GM19238 (cell line): ENCODE measurements around the gene KDM6A.
"Not testable (repeated sequence)": the region's sequence is repeated elsewhere in the genome, so short reads cannot be mapped to it uniquely, and the experiment has no call there.

Experiments
- DNase-seq: peaks from one replicate; pipeline ENCODE4 v3.0.0; 2011; ENCODE audit warnings: low spot score; ENCODE audit not compliant: insufficient read length

KDM6A gene

DNA sequence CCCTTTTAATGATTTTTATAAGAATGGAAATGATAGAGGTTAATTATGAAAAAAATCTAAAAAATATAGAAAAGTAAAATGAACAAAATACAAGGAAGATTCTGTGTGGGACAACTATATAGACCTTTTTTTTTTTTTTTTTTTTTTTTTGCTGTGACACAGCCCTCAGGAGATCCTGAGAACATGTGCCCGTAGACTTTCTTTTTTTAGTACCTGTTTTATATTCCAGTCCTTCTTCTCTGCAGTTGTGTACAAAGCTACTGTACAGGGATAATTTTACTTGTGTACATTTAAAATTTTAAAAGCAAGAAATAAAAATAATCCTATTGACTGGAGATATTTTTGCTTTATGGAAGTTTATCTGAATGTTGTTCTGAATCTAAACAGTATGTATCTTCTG, 85.5 kb downstream of the KDM6A start:
- no peak for DNase-seq

DNA sequence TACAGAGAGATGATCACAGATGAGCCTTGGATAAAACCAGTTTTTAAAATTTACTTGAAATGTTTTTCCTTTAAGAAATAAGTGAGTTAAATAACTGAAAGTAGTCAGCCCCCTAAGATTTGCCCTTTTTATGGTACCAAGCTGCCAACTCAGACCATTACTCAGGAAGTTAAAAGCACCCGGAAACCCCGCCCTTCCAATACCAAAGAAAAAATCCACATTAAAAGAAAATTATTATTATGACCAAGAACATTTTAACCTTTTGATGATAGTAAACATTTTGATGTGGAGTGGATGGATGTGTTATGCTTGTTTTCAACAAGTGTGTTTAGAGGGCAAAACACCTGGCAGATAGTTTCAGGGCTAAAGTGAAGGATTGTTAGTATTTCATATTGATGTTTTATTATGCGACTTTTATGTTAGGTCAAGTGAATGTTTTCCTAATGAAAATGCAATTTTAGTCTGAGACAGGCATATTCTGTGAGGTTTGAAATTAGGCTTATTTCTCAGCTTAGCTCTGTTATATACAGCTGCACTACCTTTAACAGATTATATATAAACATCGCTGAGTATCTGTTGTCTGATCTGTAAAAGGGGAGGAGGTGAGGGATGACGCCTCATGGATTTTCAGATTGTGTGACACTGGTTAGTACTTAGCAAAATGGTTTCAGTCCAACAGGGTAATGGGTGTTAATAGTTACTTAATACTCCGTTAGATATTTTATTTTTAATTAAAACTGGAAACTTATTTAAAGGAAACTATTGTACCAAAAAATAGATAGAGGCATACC, 89.0 kb downstream of the KDM6A start:
- DNase-seq, result no peak

DNA sequence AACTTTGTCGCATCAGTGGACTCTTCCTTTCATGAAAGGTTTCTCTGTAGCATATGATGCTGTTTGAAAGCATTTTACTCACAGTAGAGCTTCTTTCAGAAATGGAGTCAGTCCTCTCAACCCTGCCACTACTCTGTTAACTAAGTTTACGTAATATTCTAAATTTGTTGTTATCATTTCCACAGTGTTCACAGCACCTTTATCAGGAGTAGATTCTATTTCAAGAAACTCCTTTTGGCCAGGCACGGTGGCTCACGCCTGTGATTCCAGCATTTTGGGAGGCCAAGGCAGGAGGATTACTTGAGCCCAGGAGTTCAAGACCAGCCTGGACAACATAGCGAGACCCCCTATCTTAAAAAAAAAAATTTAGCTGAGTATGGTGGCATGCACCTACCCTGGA, 90.0 kb downstream of the KDM6A start:
- no peak for DNase-seq

DNA sequence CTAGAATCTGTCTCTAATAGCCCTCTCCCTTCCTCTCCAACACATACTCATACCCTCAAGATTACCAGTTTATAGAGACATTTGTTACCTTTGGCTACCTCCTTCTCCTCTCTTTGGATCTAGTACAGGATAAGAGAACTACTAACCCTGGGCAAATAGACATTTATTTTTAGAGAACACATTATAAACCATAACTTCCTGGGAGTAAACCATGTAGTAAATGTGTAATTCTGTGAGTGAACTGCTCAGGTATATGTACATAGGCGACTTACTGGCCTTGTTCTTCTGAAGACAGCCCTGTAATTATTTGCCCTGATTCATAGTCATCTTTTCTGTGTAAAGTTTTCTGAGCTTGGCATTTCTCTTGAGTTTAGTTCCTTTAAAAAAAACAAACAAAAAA, 94.2 kb downstream of the KDM6A start:
- no peak for DNase-seq

DNA sequence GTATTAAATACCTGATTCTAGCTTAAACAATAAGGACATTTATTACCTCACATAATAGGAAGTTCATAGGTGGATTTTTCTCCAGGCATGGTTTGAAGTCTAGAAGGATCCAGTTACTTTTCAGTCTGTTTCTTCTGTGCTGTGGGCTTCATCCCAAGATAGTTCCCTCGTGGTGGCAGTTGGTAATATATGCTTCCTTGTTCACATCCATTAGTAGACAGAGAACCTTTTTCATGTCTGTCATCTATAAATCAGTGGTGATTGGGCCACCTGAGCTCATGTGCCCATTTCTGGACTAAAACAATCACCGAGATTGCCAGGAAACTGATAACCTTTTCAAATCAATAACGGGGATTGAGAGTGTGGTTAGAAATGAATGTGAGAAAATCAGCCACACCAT, 97.7 kb downstream of the KDM6A start:
- no peak for DNase-seq

DNA sequence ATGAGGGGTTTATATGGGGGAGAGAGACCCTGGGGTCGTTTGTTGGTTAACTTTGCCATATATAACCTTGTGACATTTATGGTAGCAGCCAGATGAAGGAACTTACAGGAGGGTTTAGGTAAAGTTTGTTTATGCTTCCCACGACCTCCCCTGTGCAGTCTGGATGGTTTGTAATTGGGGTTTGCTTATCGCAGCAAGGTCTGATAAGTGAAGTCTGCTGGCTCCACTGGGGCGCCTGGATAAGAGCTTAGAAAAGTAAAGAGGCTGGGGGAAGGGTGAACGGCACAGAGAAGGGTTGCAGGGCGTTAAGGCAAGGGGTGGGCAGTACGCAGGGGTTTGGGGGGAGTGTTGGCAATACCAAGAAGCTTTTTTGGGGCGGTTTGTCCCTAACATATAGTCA, 98.7 kb downstream of the KDM6A start:
- no peak for DNase-seq

DNA sequence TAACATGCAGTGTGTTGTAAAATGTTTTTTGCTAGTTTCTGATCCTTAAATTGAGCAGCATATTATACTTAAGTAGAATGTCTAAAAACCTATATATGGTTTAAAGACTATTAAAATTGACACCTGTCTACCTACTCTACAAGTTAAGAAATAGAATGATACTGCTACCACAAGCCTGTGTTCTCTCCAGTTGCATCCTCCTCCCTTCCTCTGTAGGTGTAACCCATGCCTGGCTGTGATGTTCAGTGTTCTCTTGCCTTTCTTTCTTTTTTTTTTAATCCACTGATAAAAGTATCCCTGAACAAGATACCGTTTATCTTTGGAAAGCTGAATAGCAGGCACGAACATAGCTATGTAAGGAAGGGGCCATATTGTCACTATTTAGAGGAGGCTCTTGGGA, 99.1 kb downstream of the KDM6A start:
- DNase-seq, result no peak

DNA sequence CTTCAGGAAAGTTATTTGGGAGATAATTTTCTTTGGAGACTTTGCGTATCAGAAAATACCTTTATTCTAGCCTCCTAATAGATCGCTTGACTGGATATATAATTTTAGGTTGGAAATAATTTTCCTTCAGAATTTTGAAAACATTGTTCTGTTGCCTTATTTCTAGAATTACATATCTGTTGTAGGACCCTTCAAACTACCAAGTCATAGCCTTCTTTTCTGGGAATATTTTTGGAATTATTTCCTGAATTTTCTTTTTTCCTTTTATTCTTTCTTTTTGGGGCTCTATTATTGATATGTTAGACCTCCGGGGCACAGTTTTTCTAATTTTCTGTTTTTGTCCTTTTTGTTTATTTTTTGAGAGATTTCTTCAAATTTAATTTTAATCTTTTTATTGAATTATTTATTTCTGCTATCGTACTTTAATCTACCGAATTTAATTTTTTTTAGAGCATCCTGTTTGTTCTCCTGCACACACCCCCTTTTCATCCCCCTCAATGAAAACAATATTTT, 100.5 kb downstream of the KDM6A start:
- DNase-seq, result no peak

DNA sequence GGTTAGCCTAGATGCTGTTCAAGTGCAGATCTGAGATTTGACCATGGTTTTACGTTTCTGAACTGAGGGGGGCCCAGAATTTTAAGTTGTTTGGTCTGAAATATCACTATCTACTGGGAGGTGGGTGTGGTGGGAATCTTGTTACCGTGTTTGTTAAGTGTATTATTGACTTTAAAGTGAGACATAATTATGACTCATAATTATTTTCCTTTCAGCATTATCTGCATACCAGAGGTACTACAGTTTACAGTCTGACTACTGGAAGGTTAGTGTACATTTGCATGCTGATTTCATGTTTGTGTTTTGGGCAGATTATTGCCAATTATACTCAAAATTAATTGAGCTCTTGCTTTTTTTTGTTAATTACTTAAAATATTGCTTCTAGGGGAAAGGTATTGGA, 101.5 kb downstream of the KDM6A start:
- DNase-seq, result no peak

DNA sequence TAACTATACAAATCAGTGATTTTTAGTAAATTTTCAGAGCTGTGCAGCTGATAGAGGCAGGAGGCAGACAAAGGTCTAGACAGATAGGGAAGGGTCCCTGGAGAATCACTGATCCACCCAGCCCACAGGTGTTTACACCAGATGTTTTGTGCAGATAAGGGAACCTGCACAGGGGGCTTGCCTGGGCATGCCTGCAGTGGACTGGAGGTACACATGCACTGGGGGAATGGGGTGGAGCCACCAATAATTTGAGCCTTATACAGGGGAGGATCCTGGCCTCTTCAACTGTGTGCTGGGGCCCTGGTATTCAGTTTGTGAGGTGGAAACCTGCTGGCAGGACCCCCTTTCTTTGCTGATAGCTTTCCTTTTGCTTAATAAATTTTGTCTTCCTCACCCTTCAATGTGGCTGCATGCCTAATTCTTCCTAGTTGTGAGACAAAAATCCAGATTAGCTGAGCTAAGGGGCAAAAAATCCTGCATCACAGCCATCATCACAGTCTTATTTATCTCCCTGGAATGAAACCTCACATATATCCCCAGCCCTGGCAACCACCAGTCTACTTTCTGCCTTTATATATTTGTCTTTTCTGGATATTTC, 102.8 kb downstream of the KDM6A start:
- no peak for DNase-seq

DNA sequence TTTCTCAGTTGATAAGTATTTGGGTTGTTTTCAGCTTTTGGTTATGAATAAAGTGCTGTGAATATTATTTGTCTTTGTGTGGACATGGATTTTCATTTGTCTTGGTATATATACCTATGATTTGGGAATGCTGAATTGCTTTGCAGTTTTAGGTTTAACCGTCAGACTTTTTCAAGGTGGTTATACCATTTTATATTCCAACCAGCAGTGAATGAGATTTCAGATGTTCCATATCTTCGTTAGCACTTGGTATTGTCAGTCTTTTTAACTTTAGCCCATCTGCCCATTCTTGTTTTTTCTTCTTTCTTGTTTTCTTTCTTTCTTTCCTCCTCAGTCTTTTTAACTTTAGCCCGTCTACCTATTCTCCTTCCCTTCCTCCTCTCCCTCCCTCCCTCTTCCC, 106.0 kb downstream of the KDM6A start:
- DNase-seq, result no peak

DNA sequence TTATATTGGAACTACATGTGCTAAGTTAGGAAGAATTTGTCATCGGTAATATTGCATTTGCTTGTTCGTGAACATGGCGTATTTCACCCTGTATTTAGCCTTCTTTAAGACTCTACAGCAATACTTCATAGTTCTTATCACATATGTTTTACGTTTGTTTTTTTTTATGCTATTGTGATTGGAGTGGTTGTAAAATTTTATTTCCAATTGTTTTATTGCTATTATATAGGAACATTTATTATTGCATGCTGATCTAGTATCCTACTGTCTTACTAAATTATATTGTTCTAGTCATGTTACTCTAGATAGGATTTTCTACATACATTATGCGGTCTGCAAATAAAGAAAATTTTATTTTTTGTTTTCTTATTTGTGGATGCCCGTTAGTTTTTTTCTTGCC, 107.4 kb downstream of the KDM6A start:
- no peak for DNase-seq

DNA sequence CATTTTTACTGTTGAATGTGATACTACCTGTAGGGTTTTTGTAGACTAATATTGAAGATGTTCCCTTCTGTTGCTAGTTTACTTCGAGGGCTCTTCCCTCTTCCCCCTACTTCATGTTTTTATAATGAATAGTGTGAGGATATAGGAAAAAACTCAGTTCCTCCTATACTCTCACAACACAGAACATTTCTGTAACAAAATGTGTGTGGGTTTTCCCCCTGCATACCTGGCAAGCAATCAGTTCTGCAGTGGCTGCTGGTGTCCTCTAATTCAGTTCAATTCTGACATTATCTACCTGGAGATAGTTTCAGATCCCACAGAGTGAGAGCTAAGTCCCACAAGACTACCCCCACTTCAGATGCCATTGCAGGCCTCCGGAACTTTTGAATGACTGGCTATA, 107.9 kb downstream of the KDM6A start:
- DNase-seq, result no peak

DNA sequence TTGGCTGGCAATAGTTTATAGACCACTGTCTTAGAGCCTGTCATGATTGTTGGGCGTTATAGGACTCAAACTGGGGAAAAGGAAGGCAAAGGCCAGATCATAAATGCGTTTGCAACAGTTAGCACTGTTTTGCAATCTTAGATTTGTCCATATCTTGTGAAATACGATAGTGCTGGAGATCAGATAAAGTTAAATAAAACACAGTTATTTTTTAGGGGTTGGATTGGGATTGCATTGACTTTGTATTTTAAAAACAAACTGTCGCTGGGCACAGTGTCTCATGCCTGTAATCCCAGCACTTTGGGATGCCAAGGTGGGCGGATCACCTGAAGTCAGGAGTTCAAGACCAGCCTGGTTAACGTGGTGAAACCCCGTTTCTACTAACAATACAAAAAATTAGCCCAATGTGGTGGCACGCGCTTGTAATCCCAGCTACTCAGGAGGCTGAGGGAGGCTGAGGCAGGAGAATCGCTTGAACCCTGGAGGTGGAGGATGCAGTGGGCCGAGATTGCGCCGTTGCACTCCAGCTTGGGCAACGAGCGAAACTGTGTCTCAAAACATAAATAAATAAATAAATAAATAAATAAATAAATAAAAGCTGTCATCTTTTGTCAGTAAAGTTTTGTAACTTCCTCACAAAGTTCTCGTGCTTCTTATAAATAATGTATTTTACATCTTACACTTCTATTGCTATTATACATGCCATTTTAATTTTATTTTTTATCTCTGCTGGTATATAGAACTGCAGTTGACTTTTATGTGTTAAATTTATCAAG, 117.2 kb downstream of the KDM6A start:
- DNase-seq, result no peak

DNA sequence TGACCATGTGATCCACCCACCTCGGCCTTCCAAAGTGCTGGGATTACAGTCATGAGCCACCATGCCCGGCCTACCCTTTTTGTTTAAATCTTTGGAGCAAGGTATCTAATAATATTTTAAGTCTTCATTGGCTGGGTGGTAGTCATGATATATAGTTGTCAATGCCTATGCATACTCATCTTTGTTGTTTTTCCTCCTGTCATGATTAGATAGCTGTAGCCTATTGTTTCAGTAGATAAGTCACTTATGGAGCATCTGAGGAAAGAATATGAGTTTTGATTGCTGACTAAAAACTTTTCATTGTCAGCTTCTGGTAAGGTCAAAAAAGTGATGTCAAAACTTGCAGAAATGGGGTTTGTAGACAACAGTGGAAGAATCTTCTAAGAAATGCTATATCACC, 119.8 kb downstream of the KDM6A start:
- DNase-seq, result no peak

DNA sequence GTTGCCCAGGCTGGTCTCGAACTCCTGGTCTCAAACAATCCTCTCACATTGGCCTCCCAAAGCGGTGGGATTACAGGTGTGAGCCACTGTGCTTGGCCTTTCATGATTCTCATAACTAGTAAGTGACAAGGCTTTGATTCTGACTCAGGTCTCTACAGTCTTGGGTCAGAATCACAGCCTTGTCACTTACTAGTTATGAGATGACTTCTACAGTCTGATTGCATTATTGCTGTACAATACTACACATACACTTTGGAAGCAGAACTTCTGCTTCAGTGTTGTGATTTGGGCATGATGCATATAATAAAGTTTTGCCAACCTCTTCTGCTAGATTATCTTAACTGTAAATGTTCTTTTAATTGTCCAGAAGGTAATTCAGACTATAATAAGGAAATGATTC, 123.3 kb downstream of the KDM6A start:
- DNase-seq, result no peak

DNA sequence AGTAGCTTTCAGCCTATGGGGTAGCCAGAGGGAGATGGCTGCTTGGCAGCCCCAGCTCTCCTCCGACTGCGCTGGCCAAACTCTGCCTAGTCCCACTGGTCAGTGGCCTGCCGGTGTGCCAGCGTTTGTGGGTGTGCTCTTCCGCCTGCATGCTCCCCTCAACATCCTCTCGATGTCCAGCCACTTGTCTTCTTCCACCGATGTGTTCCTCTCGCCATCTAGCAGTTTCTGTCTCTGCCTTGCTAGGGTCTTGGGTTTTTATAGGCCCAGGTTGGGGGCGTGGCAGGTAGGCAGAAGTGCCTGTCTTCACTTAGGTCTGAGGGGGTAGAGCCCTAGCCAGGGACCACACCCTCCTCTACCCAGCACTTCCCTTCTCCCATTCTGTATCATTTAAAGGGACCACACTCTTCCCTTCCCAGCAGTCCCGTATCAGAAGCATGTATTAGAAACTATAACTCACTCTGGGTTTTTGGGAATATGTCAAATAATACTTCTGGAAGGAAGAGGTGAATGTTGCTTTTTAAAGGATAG, 124.4 kb downstream of the KDM6A start:
- DNase-seq, result no peak

DNA sequence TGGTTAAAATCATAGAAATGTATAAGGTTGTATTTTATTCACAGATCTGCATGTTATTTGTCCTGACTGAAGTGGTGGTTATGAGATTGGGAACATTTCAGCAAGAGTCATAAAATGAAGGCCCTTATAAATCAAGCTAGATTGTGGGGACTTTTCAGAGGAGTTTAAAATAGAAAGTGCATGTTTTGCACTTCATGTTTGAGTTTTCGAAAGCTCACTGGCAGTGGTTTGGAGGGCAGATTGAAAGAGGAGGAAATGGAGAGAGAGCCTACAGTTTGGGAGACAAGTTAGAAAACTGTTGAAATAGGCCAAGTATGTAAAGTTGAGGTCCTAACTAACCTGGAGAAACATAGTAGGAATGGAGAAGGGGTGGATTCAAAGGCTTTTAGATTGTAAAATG, 124.9 kb downstream of the KDM6A start:
- peak; percentile 15 for DNase-seq

DNA sequence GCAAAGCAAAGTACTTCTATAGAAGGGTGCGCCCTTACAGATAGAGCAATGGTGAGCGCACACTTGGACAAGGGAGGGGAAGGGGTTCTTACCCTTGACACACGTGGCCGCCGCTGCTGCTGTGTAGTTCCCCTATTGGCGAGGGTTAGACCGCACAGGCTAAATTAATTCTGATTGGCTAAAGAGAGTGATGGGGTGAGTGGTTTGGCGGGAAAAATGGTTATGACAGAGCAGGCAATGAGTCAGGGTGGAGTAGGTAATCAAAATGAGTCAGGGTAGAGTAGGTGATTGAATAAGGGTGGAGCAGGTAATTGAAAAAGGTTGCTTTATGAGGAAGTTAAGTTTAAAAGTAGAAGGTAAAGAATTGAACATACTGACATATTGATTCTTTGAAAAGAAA, 126.2 kb downstream of the KDM6A start:
- DNase-seq, result not testable (repeated sequence)

DNA sequence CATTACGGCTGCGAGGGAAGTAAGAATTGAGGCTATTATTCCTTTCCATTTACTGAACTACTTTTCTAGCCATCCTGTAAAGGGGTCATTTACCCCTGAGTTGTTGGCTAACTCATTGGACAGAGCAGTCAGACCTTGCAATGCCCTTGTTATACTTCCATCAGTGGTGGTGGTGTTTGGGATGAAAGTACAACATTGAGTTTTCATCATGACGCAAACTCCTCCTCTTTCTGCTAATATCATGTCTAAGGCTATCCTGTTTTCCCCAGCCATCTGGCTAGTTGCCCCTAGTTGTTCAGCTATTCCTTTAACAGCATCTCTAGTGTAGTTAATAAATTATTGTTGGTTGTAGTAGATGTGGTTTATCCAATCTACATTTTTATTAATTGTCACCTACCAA, 126.9 kb downstream of the KDM6A start:
- DNase-seq, result not testable (repeated sequence)

DNA sequence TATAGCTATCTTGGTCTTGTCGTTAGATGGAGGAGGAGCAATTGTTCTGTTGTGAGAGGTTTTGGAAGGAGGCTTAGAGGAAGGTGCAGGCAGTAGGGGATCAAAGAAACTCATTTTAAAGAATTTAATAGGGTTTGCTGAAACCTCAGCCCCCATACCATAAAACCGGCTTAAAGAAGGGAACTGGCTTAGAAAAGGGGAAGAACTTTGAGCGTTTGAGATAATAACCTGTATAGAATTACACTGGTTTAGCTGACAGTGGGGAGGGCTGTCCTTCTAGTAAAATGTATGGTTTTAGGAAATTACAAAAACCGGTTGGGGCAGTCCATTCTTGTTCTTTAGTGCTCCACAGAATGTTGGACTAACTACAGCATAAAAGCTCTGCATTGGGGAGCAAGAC, 128.1 kb downstream of the KDM6A start:
- DNase-seq, result no peak

DNA sequence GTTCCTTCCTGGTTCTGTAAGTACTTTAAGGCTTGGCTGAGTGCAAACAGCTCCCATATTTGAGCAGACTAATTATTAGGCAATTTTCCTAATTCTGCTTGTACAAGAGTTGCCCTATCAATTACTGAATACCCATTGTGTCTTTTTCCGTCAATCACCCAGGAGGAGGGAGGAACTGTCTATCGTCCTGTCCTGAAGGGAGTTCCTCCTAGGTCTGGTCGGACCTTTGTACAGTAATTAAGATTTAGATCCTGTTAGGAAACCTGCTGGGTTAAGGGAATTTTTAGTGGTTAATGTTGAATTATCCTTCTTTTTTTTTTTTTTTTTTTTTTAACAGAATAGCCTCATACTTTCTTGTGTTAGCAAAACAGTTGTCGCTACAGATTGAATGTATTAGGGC, 130.1 kb downstream of the KDM6A start:
- no peak for DNase-seq
